ENCODE measurements around the gene CAPN8. TPM values are rescaled to one million over a fixed set of nuclear protein-coding genes. Genes with fewer than 3 reads are reported as not detected.

CAPN8 gene
- total RNA-seq, 3 donors from 2014 or later: 0.32 to 83.9 (median 41.3) TPM

GRCh38 chr1:223534677-223535076 lies 130.8 kb downstream of the CAPN8 start:
- no peak overlapping the region for H3K27ac ChIP-seq
- H3K27me3 ChIP-seq: no peaks in the 10 kb centered on the region
- no peaks in the 10 kb centered on the region for H3K9me3 ChIP-seq
- no peak overlapping the region for H3K4me3 ChIP-seq
- no peaks in the 10 kb centered on the region for H3K36me3 ChIP-seq
- intact Hi-C loops (cut with DNase I; ENCODE audit: low total_unique reads): no loop called here
- DNase-seq (ENCODE audit: low spot score in 2 of 2): no peak
- no peaks in the 10 kb centered on the region for H3K4me1 ChIP-seq
- TF ChIP-seq POLR2A (IDR thresholded peaks at IDR 0.05) (no peak), POLR2AphosphoS5 (IDR thresholded peaks at IDR 0.05) (no peak), CTCF (IDR thresholded peaks at IDR 0.05) (no peak)

GRCh38 chr1:223533708-223534107 lies 131.8 kb downstream of the CAPN8 start:
- TF ChIP-seq POLR2A (IDR thresholded peaks at IDR 0.05) (no peak), POLR2AphosphoS5 (IDR thresholded peaks at IDR 0.05) (no peak), CTCF (IDR thresholded peaks at IDR 0.05) (no peak)
- no peak overlapping the region for H3K4me3 ChIP-seq
- intact Hi-C loops (cut with DNase I; ENCODE audit: low total_unique reads): no loop called here
- no peaks in the 10 kb centered on the region for H3K9me3 ChIP-seq
- DNase-seq (ENCODE audit: low spot score in 2 of 2): no peak
- H3K36me3 ChIP-seq: no peaks in the 10 kb centered on the region
- no peaks in the 10 kb centered on the region for H3K27me3 ChIP-seq
- no peaks in the 10 kb centered on the region for H3K4me1 ChIP-seq
- no peak overlapping the region for H3K27ac ChIP-seq

GRCh38 chr1:223531742-223532341 lies 133.7 kb downstream of the CAPN8 start:
- TF ChIP-seq POLR2A (IDR thresholded peaks at IDR 0.05) (no peak), CTCF (IDR thresholded peaks at IDR 0.05) (peak in 2 of 3 donors; percentile 24 to 44)
- intact Hi-C loops (cut with DNase I; ENCODE audit: low total_unique reads): no loop called here
- Histone ChIP-seq H3K4me1 (no peaks in the 10 kb centered on the region), H3K9me3 (peaks cover 0 to 7% of the 10 kb centered on the region in 2 donors), H3K36me3 (no peaks in the 10 kb centered on the region), H3K4me3 (no peak overlapping the region), H3K27me3 (no peaks in the 10 kb centered on the region), H3K27ac (no peak overlapping the region)
- peak in 1 of 2 donors; percentile 57 for DNase-seq (ENCODE audit: low spot score in 2 of 2)

GRCh38 chr1:223525957-223526356 lies 139.5 kb downstream of the CAPN8 start:
- Histone ChIP-seq H3K9me3 (peaks cover 0 to 7% of the 10 kb centered on the region in 2 donors), H3K27ac (no peak overlapping the region), H3K4me3 (no peak overlapping the region), H3K36me3 (no peaks in the 10 kb centered on the region), H3K4me1 (no peaks in the 10 kb centered on the region), H3K27me3 (no peaks in the 10 kb centered on the region)
- intact Hi-C loops (cut with DNase I; ENCODE audit: low total_unique reads): no loop called here
- TF ChIP-seq POLR2A (IDR thresholded peaks at IDR 0.05) (no peak), POLR2AphosphoS5 (IDR thresholded peaks at IDR 0.05) (no peak), CTCF (IDR thresholded peaks at IDR 0.05) (no peak)
- no peak for DNase-seq (ENCODE audit: low spot score in 2 of 2)

- H3K27me3 ChIP-seq: no peaks in the 10 kb centered on the region
- no peak for DNase-seq (ENCODE audit: low spot score in 2 of 2)
- TF ChIP-seq CTCF (IDR thresholded peaks at IDR 0.05): no peak
- TF ChIP-seq POLR2AphosphoS5 (IDR thresholded peaks at IDR 0.05): no peak
- TF ChIP-seq POLR2A (IDR thresholded peaks at IDR 0.05): no peak
- no peaks in the 10 kb centered on the region for H3K4me1 ChIP-seq
- no peak overlapping the region for H3K27ac ChIP-seq
- H3K36me3 ChIP-seq: no peaks in the 10 kb centered on the region
- intact Hi-C loops (cut with DNase I; ENCODE audit: low total_unique reads): no loop called here
- no peak overlapping the region for H3K4me3 ChIP-seq
- peaks cover 0 to 7% of the 10 kb centered on the region in 2 donors for H3K9me3 ChIP-seq
Measured at GRCh38 chr1:223525546-223525945, 140.0 kb downstream of the CAPN8 start.
